Adipocyte (in vitro differentiated cells): ENCODE results near the gene SLC16A14.

Experiments used
- DNase-seq: peaks from one replicate; pipeline ENCODE4 v3.0.0-alpha.2; 2015; ENCODE audit warnings: low read depth
- H3K27me3 ChIP-seq: replicated peaks from 2 replicates; pipeline ENCODE4 v1.7.0; 2013; ENCODE audit warnings: mild to moderate bottlenecking, low read length, moderate library complexity; ENCODE audit not compliant: control insufficient read depth, insufficient read depth
- H3K36me3 ChIP-seq: 2 replicates; pipeline ENCODE4 v1.7.0; 2013; ENCODE audit warnings: low read length, mild to moderate bottlenecking, moderate library complexity; ENCODE audit not compliant: control insufficient read depth, insufficient read depth, severe bottlenecking
- H3K4me1 ChIP-seq: 2 replicates; pipeline ENCODE4 v1.7.0; 2013; ENCODE audit warnings: mild to moderate bottlenecking, low read length, moderate library complexity; ENCODE audit not compliant: control insufficient read depth, insufficient read depth
- H3K4me3 ChIP-seq: 2 replicates; pipeline ENCODE4 v1.7.0; 2013; ENCODE audit warnings: mild to moderate bottlenecking, low read length, moderate library complexity
- H3K9ac ChIP-seq: 2 replicates; pipeline ENCODE4 v1.7.0; 2013; ENCODE audit warnings: mild to moderate bottlenecking, low read length, moderate library complexity
- H3K9me3 ChIP-seq: 2 replicates; pipeline ENCODE4 v1.7.0; 2013; ENCODE audit warnings: mild to moderate bottlenecking, low read length, moderate library complexity; ENCODE audit not compliant: control insufficient read depth

Gene SLC16A14

DNA sequence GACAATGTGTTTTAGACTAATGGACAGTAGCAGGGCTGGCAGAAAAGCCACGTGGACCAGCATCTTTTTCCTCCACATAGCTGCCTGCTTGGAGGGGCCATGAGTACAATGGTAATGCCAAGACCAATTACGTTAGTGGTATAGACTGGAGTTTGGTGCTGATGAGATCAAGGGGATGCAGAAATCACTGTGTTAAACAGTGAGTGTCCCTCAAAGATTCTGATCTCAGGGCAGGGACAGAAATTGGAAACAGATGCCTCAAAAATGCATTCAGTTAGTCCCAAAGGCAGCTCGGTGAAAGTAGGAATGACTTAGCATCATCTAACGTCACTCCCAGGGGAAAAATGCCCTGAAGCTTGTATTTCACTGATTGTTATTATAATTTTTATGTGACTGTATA, 72.4 kb downstream of the SLC16A14 start:
- Histone ChIP-seq H3K4me1 (no peaks in the 10 kb centered on the region), H3K9ac (no peak overlapping the region), H3K9me3 (no peaks in the 10 kb centered on the region), H3K36me3 (peaks cover 3% of the 10 kb centered on the region), H3K27me3 (no peaks in the 10 kb centered on the region), H3K4me3 (no peak overlapping the region)
- peak; percentile 87 for DNase-seq

DNA sequence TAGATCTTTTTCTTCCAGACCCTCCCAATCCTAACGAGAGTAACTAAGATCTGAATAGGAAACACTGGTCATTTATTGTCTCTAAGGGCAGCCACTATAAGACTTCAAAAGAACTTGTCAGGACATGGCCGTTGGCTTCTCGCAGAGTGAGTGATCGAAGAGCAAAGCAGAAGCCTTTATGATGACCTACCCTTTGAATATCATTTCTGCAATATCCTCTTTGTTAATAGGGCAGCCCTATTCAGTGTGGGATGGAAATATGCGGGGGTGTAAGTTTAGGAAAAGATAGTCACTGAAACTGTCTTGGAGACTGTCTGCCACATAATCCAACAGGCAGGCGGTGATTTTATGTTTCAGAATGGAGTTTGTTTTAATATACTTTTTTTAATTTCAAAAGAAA, 75.5 kb downstream of the SLC16A14 start:
- Histone ChIP-seq H3K36me3 (peaks cover 3% of the 10 kb centered on the region), H3K9me3 (no peaks in the 10 kb centered on the region), H3K4me1 (no peaks in the 10 kb centered on the region), H3K9ac (no peak overlapping the region), H3K27me3 (no peaks in the 10 kb centered on the region), H3K4me3 (no peak overlapping the region)
- DNase-seq = no peak
